RPMI7951 (cell line): ENCODE results near the gene CARD11. TPM values are rescaled to one million over a fixed set of nuclear protein-coding genes. Genes with fewer than 3 reads are reported as not detected.
A peak's percentile ranks its signal among the peaks of the same experiment; 100 is the strongest.

ENCODE experiments used
- DNase-seq: peaks from one replicate; pipeline ENCODE4 v3.0.0-alpha.2; 2012; ENCODE audit warnings: low read depth
- total RNA-seq: library from RNA; depleted of rRNA; stranded (reverse); fragments of >200 nt; shearing (Covaris generic); gene quantifications from 2 replicates; pipeline ENCODE4 v1.2.3, GENCODE V29; 2014; rRNA removed

Gene CARD11
- total RNA-seq, 1 experiment from 2014 or later: not detected

DNA sequence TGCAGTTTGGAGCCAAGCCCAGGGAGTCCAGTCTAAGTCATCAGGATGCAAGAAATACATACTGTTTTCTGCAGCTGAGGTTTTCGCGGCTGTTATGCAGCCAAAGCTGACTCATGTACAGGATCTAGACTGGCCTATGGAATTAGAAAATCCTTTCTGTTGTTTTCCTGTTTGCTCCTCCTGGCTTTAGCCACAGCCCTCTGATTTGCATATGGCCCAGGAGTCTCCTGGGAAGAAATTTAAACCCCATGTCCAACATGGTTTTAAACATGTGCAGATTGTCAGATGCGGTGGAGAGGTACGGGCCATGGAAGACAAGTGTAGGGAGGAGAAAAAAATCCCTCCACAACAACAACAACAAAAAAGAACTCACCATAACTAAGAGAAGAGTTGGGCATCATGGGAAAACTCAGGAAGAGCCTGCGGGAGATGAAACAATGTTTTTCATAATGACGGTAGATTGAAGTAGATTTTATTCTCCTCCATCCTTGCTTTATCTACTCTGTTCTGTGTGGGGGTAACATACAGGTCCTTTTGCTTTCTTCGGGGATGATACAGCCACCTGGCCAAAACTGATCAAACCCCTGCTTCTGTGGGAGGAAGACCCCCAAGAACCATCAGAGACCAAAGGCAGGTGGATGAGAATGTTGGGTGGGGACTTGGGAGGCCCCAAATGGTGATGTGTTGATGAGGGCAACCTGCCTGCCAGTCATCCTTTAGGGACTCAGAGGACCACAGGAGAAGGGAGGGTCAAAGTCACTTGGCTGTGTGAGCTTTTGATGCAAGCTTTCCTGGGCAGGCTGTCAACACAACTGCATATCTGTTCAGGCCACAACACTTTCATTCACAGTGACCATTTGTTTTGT, 169.7 kb downstream of the CARD11 start:
- DNase-seq: peak; percentile 97

DNA sequence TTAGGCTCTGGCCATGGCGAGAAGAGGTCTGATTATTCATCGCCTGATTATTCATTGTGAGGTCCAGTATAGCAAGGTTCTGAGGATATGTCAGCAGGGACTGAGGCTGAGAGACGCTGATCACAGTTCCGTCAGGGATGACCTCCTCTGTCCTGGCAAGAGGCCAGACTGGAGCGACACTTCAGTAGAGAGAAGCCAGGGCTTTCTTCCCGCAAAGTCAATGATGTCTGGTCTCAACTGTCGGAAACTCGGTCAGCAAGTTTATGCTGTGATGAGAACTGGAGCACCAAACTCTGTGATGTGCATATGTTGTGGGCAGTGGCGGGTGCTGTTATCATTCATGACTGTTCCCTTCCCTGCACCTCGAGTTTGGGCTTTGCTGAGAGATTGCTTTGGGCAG, 170.5 kb downstream of the CARD11 start:
- peak; percentile 67 for DNase-seq

DNA sequence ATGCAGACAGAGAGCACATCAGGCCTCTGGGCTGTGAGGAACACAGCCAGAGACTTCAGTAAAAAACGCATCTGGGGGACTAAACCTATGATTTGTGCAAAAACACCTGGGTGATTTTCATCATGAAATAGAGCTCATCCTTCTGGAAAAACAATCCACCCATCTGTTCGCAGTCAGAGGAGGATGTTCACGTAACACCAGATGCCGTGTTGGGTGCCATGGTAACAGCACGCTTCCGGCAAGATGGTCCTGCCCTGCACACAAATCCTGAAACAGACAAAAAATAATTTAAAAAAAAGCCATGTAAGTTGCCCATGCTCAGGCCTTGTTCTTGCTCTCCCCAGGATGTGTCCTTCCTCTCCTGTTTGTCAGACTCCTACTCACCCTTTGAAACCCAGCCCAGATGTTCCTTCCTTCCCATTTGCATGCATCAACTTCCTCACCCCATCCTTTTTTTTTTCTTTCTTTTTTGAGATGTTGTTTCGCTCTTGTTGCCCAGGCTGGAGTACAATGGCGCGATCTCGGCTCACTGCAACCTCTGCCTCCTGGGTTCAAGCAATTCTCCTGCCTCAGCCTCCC, 171.3 kb downstream of the CARD11 start:
- DNase-seq: no peak

DNA sequence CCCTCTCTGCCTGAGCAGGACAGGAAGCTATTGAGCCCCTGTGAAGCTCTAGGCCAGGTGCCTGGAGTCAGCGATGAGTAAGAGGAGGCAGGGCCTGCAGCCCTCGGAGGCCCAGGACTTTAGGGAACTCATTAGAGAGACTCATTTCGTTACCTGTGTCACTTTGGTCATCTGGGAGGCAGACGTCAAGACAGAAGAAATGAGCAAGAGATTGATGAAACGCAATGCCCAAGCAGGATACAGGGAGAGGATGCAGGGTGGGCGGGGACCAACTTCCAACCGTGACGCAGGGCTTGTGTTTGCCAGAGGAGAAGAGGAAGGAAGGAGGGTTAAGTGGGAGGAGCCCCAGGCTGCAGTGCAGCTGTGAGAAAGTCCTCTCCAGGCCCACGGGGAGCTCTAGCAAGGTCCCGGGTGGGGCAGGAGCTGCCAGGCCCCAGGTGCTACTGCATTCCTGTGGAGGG, 173.2 kb downstream of the CARD11 start:
- peak; percentile 72 for DNase-seq

DNA sequence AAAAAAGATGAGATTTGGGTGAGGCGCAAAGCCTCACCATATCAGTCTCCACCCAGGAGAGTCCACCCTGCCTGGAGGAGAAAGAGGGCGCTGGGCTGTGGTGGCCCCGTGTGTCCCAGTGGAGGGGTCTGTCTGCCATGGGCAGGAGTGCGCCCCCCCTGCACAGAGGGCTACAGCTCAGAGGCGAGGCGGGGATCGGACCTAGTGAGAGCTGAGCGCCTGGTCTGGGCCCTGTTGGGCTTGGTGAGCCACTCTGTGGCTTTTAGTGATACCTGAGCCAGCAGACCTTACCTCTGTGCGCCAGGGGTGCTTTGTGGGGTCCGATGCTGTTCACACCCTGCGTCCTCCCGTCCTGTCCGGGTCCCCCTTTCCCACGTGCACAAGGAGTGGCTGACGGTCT, 173.7 kb downstream of the CARD11 start:
- DNase-seq: no peak

DNA sequence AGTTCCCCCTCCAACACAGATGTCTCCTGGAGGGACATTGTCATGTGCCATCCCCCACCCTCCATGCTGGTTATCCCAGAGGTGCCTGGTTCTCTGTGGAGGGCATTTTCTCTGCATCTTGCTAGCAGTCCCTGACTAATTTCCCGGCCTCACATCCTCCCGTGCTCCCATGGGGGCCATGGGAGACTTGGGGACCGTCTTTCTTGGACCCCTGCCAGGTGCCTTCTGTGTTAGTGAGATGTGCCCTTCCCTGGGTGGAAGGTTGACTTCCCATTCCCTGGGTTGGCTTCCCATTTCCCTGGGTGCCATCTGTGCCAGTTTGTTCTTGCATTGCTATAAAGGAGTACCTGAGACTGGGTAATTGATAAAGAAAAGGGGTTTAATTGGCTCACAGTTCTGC, 177.1 kb downstream of the CARD11 start:
- no peak for DNase-seq

- peak; percentile 73 for DNase-seq
These were observed 178.5 kb downstream of the CARD11 start for GRCh38 chr7:2864999-2865670.

GRCh38 chr7:2864204-2864985, 179.3 kb downstream of the CARD11 start:
- no peak for DNase-seq

DNA sequence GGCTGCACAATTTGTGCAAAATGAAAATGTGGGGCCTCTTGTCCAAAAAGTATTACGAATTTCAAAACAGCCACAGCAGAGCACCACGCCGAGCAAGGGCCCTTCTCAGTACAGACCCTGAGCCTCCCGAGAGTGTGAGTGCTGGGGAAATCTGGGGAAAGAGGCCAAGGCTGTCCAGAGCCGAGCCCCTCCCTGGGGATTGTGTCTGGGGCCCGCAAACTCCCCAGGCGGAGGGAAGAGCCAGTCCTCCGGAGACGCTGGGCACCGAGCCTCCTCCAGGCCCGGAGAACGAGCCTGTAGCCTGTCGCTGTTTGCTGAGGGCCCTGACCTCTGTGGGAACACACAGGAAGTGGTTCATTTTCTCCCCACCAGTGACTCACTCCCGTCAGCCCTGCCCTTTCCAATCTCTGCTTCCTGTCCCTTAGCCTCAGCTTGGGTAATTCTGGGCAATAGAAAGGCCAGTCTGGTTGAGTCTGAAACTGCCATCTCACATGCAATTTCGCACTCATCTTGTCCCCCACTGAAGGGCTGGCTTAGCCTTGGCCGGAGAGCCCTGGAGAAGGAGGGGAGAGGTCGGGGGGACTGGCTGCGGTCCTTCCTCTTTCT, 180.1 kb downstream of the CARD11 start:
- peak; percentile 100 for DNase-seq

DNA sequence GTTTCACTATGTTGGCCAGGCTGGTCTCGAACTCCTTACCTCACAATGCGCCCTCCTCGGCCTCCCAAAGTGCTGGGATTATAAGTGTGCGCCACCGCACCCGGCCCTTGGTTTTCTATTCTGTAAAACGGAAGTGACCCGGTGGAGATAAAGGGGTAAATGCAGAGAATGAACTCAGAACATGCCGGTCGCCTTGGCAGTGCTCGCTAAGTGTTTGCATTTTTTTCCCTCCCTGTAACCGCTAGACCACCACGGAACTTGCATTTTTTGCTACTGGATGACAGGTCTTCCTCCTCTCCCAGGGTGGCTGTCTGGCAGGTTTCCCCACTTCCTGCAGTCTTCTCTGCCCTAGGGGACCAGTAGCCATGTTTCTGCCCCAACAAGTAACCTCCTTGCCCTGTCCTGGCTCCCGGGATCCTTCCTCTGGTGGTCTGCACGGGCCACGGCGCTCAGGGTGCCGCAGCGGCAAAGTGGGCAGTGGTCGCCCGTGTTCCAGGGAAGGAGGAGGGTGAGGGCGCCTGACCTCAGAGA, 180.8 kb downstream of the CARD11 start:
- DNase-seq: peak; percentile 73

GRCh38 chr7:2861509-2861908, 182.2 kb downstream of the CARD11 start:
- DNase-seq: no peak

DNA sequence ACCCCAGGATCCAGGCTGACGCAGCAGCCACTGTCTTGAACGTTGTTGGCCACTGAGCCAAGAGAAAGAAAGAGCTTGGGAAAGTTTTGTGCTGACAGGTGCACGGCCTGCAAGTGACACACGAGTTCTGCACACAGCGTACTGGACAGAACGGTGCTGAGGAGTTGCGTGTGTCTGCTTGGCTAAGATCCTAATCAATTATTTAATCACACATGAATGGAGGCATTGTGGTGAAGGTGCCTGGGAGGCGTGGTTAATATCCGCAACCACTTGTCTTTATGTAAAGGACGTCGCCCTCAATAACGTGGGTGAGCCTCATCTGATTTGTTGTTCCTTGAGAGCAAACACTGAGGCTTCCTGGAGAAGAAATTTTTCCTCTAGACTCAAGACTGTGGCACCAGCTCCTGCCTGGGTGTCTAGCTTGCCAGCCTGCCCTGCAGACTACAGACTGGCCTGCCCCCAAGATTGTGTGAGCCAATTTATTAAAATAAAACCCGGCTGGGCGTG, 183.0 kb downstream of the CARD11 start:
- no peak for DNase-seq

- DNase-seq: no peak
These were observed 183.7 kb downstream of the CARD11 start for GRCh38 chr7:2859952-2860351.

- DNase-seq: no peak
These were observed 185.0 kb downstream of the CARD11 start for GRCh38 chr7:2858621-2859020.

DNA sequence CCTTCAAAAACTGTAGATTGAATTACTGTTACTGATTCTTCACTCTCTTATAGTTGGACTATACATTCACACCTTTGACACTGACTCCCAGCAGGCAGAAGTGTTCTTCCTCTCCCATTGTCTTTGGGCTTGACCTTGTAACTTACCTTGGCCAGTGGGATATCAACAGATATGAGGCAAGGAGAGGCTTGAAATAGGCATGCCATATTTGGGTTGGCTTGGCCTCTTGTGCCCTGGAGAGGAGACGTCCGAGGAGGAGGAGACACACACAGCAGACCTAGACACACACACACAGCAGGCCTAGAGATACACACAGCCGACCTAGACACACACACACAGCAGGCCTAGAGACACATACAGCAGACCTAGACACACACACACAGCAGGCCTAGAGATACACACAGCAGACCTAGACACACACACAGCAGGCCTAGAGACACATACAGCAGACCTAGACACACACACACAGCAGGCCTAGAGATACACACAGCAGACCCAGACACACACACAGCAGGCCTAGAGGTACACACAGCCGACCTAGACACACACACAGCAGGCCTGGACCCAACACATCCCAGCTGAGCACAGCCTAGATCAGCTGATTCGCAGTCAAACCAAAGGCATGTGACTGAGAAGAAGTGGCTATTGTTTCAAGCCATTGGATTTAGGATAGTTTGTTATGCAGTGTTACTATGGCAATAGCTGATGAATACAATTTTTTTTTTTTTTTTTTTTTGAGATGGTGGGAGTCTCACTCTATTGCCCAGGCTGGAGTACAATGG, 187.1 kb downstream of the CARD11 start:
- DNase-seq: peak; percentile 36

Other genes starting within 250 kb of the CARD11 start
- gene GNA12, start 199.6 kb downstream of the CARD11 start, total RNA-seq: 17.8 and 20.8 TPM in 2 replicates